Measurements from ENCODE around the gene COMP.

DNA sequence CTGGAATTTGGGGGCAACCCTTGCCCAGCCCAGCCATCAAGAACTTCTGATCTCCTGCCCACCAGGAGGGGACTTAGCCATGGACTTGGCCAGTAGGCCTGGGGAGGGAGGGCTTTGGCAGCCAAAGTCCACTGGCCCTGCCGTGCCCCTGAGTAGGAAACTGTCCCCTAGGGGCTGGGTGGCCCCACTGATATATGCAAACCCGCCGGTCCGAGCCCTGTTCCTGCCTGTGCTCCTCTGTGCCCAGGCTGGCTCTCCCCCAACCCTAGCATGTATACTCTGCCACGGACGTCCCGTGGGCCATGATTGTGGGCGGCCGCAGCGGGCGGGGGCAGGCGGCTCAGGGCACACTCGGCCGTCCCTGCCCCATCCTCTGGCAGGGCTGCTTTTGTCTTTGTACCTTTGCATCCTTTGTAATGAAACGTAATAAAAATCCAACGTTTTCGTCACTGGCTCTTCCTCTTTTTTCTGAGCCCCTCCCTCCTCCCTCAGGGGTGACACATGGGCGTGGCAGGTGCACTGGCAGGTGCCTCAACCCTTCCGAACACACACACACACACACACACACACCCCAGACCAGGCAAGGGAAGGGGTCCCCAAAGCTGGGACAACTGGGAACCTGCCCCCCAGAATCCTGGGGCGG, 9.1 kb downstream of the COMP start:
- TF ChIP-seq, protein P1, sequence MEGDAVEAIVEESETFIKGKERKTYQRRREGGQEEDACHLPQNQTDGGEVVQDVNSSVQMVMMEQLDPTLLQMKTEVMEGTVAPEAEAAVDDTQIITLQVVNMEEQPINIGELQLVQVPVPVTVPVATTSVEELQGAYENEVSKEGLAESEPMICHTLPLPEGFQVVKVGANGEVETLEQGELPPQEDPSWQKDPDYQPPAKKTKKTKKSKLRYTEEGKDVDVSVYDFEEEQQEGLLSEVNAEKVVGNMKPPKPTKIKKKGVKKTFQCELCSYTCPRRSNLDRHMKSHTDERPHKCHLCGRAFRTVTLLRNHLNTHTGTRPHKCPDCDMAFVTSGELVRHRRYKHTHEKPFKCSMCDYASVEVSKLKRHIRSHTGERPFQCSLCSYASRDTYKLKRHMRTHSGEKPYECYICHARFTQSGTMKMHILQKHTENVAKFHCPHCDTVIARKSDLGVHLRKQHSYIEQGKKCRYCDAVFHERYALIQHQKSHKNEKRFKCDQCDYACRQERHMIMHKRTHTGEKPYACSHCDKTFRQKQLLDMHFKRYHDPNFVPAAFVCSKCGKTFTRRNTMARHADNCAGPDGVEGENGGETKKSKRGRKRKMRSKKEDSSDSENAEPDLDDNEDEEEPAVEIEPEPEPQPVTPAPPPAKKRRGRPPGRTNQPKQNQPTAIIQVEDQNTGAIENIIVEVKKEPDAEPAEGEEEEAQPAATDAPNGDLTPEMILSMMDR (IDR thresholded peaks at IDR 0.05), result no peak
- no peak for TF ChIP-seq POLR2AphosphoS5 (IDR thresholded peaks at IDR 0.05)
- no peak for TF ChIP-seq POLR2A (IDR thresholded peaks at IDR 0.05)
